Mesenchymal stem cell (in vitro differentiated cells and primary cell): ENCODE data around the gene SLC1A2.

Experiments
- DNase-seq: peaks from one replicate; pipeline ENCODE4 v3.0.0-alpha.2; 2013
- H2AFZ ChIP-seq: one replicate; pipeline ENCODE4 v1.6.1; 2013; ENCODE audit warnings: low read depth, mild to moderate bottlenecking, control low read depth, inconsistent platforms, low read length, moderate library complexity
- H2AK5ac ChIP-seq: 2 replicates; pipeline ENCODE4 v1.6.1; 2013; ENCODE audit warnings: low read length, moderate library complexity, mild to moderate bottlenecking, inconsistent platforms; ENCODE audit not compliant: severe bottlenecking
- H2BK120ac ChIP-seq: one replicate; pipeline ENCODE4 v1.6.1; 2013; ENCODE audit warnings: low read depth, mild to moderate bottlenecking, inconsistent platforms, low read length, moderate library complexity
- H2BK12ac ChIP-seq, 2 experiments: one replicate each; pipeline ENCODE4 v1.6.1; 2013; ENCODE audit warnings: inconsistent platforms in 2 of 2, low read length in 2 of 2, mild to moderate bottlenecking in 2 of 2, moderate library complexity in 2 of 2, control low read depth in 1 of 2
- H2BK15ac ChIP-seq: one replicate; pipeline ENCODE4 v1.6.1; 2013; ENCODE audit warnings: mild to moderate bottlenecking, low read depth, inconsistent platforms; ENCODE audit not compliant: poor library complexity, severe bottlenecking
- H2BK5ac ChIP-seq: 2 replicates; pipeline ENCODE4 v1.6.1; 2013; ENCODE audit warnings: low read depth, mild to moderate bottlenecking, low read length, control low read depth, inconsistent platforms; ENCODE audit not compliant: poor library complexity, severe bottlenecking
- H3K14ac ChIP-seq, 2 experiments: one replicate each; pipeline ENCODE4 v1.6.1; 2013; ENCODE audit warnings: inconsistent platforms in 2 of 2, low read length in 2 of 2, control low read depth in 1 of 2, mild to moderate bottlenecking in 1 of 2, moderate library complexity in 1 of 2
- H3K18ac ChIP-seq, 2 experiments: one replicate each; pipeline ENCODE4 v1.6.1; 2013; ENCODE audit warnings: inconsistent platforms in 2 of 2, low read length in 2 of 2, control low read depth in 1 of 2, low read depth in 1 of 2, mild to moderate bottlenecking in 1 of 2
- H3K23ac ChIP-seq, 2 experiments: one replicate each; pipeline ENCODE4 v1.6.1; 2013; ENCODE audit warnings: inconsistent platforms in 2 of 2, low read length in 2 of 2, mild to moderate bottlenecking in 2 of 2, moderate library complexity in 2 of 2, control low read depth in 1 of 2
- H3K27ac ChIP-seq: 2 replicates; pipeline ENCODE4 v1.5.1; 2013; ENCODE audit warnings: mild to moderate bottlenecking, moderate library complexity, low read length, control low read depth, inconsistent platforms; ENCODE audit not compliant: poor library complexity, severe bottlenecking
- H3K27me3 ChIP-seq, 2 experiments: 2 replicates each; pipeline versions ENCODE4 v1.6.1 to v1.7.0; 2013; ENCODE audit warnings: low read length in 2 of 2, mild to moderate bottlenecking in 2 of 2, moderate library complexity in 2 of 2, control low read depth in 1 of 2, inconsistent platforms in 1 of 2; ENCODE audit not compliant: control insufficient read depth in 1 of 2, insufficient read depth in 1 of 2
- H3K36me3 ChIP-seq, 2 experiments: 2 replicates each; pipeline versions ENCODE4 v1.6.1 to v1.7.0; 2013; ENCODE audit warnings: low read length in 2 of 2, control low read depth in 1 of 2, inconsistent platforms in 1 of 2, low read depth in 1 of 2, mild to moderate bottlenecking in 1 of 2; ENCODE audit not compliant: insufficient read depth in 2 of 2, control insufficient read depth in 1 of 2
- H3K4ac ChIP-seq, 2 experiments: one replicate each; pipeline ENCODE4 v1.6.1; 2013; ENCODE audit warnings: inconsistent platforms in 2 of 2, low read length in 2 of 2, mild to moderate bottlenecking in 2 of 2, moderate library complexity in 2 of 2, control low read depth in 1 of 2, low read depth in 1 of 2
- H3K4me1 ChIP-seq: 2 replicates; pipeline ENCODE4 v1.6.1; 2013; ENCODE audit warnings: low read depth, low read length, control low read depth; ENCODE audit not compliant: control insufficient read depth, insufficient read depth
- H3K4me2 ChIP-seq: 2 replicates; pipeline ENCODE4 v1.6.1; 2013; ENCODE audit warnings: low read length, mild to moderate bottlenecking, inconsistent platforms; ENCODE audit not compliant: poor library complexity, severe bottlenecking
- H3K4me3 ChIP-seq, 2 experiments: 2 replicates each; pipeline versions ENCODE4 v1.5.1 to v1.7.0; 2013; ENCODE audit warnings: low read length in 2 of 2, mild to moderate bottlenecking in 2 of 2, control low read depth in 1 of 2, low read depth in 1 of 2; ENCODE audit not compliant: insufficient read depth in 1 of 2
- H3K79me1 ChIP-seq: replicated peaks from 2 replicates; pipeline ENCODE4 v1.6.1; 2013; ENCODE audit warnings: mild to moderate bottlenecking, control low read depth, low read length, inconsistent platforms; ENCODE audit not compliant: poor library complexity, severe bottlenecking
- H3K9ac ChIP-seq: 2 replicates; pipeline ENCODE4 v1.7.0; 2013; ENCODE audit warnings: mild to moderate bottlenecking, low read length, moderate library complexity
- H3K9me3 ChIP-seq: 2 replicates; pipeline ENCODE4 v1.7.0; 2013; ENCODE audit warnings: mild to moderate bottlenecking, low read length; ENCODE audit not compliant: control insufficient read depth
- H4K8ac ChIP-seq: one replicate; pipeline ENCODE4 v1.6.1; 2013; ENCODE audit warnings: inconsistent platforms, mild to moderate bottlenecking, low read length, moderate library complexity
- H4K91ac ChIP-seq: one replicate; pipeline ENCODE4 v1.6.1; 2013; ENCODE audit warnings: mild to moderate bottlenecking, low read length, inconsistent platforms
- whole genome bisulfite sequencing: methylation state at CpG from one replicate; pipeline ENCODE4 v1.1.7; 2013; ENCODE audit warnings: mixed read lengths; 5-methylcytosine and 5-hydroxymethylcytosine counted together

The SLC1A2 gene

DNA sequence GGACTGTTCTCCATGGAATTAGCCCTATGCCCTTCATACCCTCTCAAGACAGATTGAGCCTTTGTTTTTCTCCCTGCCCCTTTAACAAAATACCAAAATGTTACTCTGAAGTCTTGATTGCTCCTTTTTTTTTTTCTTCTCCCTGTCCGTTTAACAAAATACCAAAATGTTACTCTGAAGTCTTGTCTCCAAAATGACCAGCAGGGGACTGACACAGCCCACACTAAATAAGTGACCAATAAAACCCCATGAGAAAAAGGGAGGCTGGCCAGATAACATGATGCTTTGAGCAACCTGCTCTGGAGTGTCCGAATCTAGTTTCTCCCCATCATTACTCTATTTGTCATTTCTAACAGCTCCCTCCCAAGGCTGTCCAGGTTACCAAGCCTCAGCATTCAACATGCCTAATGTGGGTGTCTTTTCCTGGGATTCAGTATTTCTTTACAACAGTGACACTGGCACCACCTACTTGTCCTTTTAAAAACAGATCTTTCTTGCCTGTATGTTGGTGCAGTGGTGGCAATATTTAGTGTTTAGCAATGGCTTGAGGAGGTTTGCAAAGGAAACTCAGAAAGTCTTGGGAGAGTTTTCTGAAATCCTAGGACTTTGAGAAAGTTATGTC is 42.7 kb upstream of the SLC1A2 start:
- Histone ChIP-seq H3K9me3 (no peaks in the 10 kb centered on the region), H3K23ac (no peak overlapping the region), H4K8ac (no peak overlapping the region), H2AFZ (no peak overlapping the region), H2BK15ac (no peak overlapping the region), H3K9ac (no peak overlapping the region), H3K4me1 (no peaks in the 10 kb centered on the region), H2BK5ac (no peak overlapping the region), H3K14ac (no peak overlapping the region), H2BK12ac (no peak overlapping the region), H3K4ac (no peak overlapping the region), H2AK5ac (no peak overlapping the region), H3K18ac (no peak overlapping the region), H3K27ac (no peak overlapping the region), H3K4me2 (no peak overlapping the region), H4K91ac (no peak overlapping the region), H3K27me3 (peaks cover 0 to 54% of the 10 kb centered on the region in 2 experiments), H3K36me3 (peaks cover 0 to 98% of the 10 kb centered on the region in 2 experiments), H3K79me1 (no peaks in the 10 kb centered on the region), H3K4me3 (no peak overlapping the region), H2BK120ac (no peak overlapping the region)
- DNase-seq = no peak
- 79% methylated on average over 2 of the region's 2 CpGs for WGBS

DNA sequence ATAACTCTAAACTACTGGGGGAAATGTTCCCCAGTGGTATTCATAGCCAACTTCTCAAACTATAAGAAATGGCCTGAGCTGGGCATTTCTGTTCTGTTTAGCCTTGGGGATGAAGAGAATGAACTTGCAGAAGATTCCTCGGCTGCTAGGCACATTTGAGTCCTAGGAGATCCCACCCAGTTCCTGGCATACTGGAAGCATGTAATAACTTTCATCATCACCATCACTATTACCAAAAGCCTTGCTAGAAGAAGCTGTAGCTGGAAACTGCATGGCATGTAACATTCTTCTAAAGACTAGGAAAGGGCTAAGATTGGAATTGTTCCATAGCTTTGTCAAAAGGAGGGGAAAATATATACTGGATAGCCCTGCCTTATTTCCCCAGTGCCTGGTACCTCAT is 40.1 kb upstream of the SLC1A2 start:
- H3K36me3 ChIP-seq = peaks cover 0 to 99% of the 10 kb centered on the region in 2 experiments
- WGBS = 100% methylated on average over 1 of the region's 1 CpG

DNA sequence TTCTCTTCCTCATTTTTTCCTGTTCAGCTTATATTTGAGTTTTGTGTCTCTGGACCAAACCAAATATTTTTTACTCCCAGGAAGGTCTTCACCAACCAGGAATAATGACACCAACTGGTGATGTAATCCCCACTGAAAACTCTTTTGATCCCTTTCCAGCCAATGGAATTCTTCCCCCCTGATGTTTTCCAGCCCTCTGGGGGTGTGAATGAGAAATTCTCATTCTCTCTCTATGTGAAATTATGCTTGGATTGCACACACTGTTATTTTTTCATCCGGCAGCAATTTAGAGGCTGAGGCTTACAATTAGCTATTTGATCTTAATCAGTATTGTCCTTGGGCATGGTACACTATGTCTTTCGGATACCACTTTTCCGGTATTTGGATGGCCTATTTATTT is 39.5 kb upstream of the SLC1A2 start:
- no peak for DNase-seq
- Histone ChIP-seq H4K91ac (no peak overlapping the region), H2BK15ac (no peak overlapping the region), H3K9ac (no peak overlapping the region), H3K4ac (no peak overlapping the region), H2AFZ (no peak overlapping the region), H2BK12ac (no peak overlapping the region), H3K18ac (no peak overlapping the region), H3K27me3 (peaks cover 0 to 75% of the 10 kb centered on the region in 2 experiments), H3K4me2 (no peak overlapping the region), H4K8ac (no peak overlapping the region), H3K36me3 (peaks cover 0 to 99% of the 10 kb centered on the region in 2 experiments), H3K14ac (no peak overlapping the region), H3K9me3 (no peaks in the 10 kb centered on the region), H3K79me1 (no peaks in the 10 kb centered on the region), H3K27ac (no peak overlapping the region), H3K4me1 (no peaks in the 10 kb centered on the region), H2AK5ac (no peak overlapping the region), H3K4me3 (no peak overlapping the region), H2BK5ac (no peak overlapping the region), H3K23ac (no peak overlapping the region), H2BK120ac (no peak overlapping the region)
- WGBS = 93% methylated on average over 3 of the region's 3 CpGs

More for the DNA sequence above, 40.1 kb upstream of the SLC1A2 start:
- Histone ChIP-seq H3K4me1 (no peaks in the 10 kb centered on the region), H2BK15ac (no peak overlapping the region), H2BK5ac (no peak overlapping the region), H2BK120ac (no peak overlapping the region), H4K91ac (no peak overlapping the region), H3K23ac (no peak overlapping the region), H3K4me3 (no peak overlapping the region), H3K4ac (no peak overlapping the region), H3K14ac (no peak overlapping the region), H3K79me1 (no peaks in the 10 kb centered on the region), H2AK5ac (no peak overlapping the region), H2BK12ac (no peak overlapping the region), H3K18ac (no peak overlapping the region), H3K9me3 (no peaks in the 10 kb centered on the region), H3K27ac (no peak overlapping the region), H4K8ac (no peak overlapping the region), H3K9ac (no peak overlapping the region), H2AFZ (no peak overlapping the region), H3K4me2 (no peak overlapping the region), H3K27me3 (peaks cover 0 to 69% of the 10 kb centered on the region in 2 experiments)
- DNase-seq = no peak

DNA sequence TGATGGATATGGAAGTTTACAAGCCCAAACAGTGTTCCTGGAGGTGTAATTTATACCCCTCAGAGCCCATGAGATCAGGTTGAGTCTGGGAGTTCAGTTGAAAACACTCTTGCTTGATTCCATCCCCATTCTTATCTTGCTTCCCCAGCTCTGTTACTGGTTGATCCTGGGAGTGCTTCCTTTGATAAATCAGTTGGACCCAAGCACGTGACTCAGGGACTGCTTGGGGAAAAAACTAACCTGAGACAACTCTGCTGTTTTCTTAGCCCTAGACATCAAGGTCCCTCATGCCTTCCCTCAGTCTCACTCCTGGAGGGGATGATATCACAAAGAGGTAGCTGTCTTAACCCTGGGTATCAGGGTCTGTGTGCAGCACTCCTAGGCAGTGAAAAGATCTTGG is 35.0 kb upstream of the SLC1A2 start:
- peaks cover 0 to 45% of the 10 kb centered on the region in 2 experiments for H3K27me3 ChIP-seq
- no peaks in the 10 kb centered on the region for H3K4me1 ChIP-seq
- H3K23ac ChIP-seq = no peak overlapping the region
- H4K8ac ChIP-seq = no peak overlapping the region
- DNase-seq = no peak
- H2AK5ac ChIP-seq = no peak overlapping the region
- no peak overlapping the region for H2AFZ ChIP-seq
- no peak overlapping the region for H2BK15ac ChIP-seq
- peaks cover 23% of the 10 kb centered on the region for H3K9me3 ChIP-seq
- peaks cover 0 to 100% of the 10 kb centered on the region in 2 experiments for H3K36me3 ChIP-seq
- H3K14ac ChIP-seq = no peak overlapping the region
- H2BK120ac ChIP-seq = no peak overlapping the region
- no peak overlapping the region for H3K4ac ChIP-seq
- H3K4me2 ChIP-seq = no peak overlapping the region
- no peak overlapping the region for H3K9ac ChIP-seq
- no peak overlapping the region for H2BK5ac ChIP-seq
- H3K18ac ChIP-seq = no peak overlapping the region
- no CpG with 5 or more reads among the region's 1 CpG for WGBS
- H4K91ac ChIP-seq = no peak overlapping the region
- no peak overlapping the region for H2BK12ac ChIP-seq
- no peak overlapping the region for H3K4me3 ChIP-seq
- no peak overlapping the region for H3K27ac ChIP-seq
- no peaks in the 10 kb centered on the region for H3K79me1 ChIP-seq
